HG02588 (cell line): ENCODE results near the gene ZMIZ1.

Experiments
- ATAC-seq: cut with Tn5 transposase; IDR thresholded peaks from one replicate; pipeline ENCODE4 v1.9.1; 2021; ENCODE audit warnings: mild to moderate bottlenecking, moderate library complexity; ENCODE audit not compliant: unreplicated experiment

ZMIZ1 gene

GRCh38 chr10:79051766-79052165 lies 17.0 kb upstream of the ZMIZ1 start:
- ATAC-seq, result no peak

GRCh38 chr10:79052291-79053080 lies 16.3 kb upstream of the ZMIZ1 start:
- ATAC-seq, result no peak

GRCh38 chr10:79053081-79053434 lies 15.7 kb upstream of the ZMIZ1 start:
- no peak for ATAC-seq

GRCh38 chr10:79053481-79054202 lies 15.1 kb upstream of the ZMIZ1 start:
- ATAC-seq, result no peak

GRCh38 chr10:79054203-79055099 lies 14.3 kb upstream of the ZMIZ1 start:
- ATAC-seq, result no peak

GRCh38 chr10:79055100-79055782 lies 13.5 kb upstream of the ZMIZ1 start:
- ATAC-seq, result no peak

GRCh38 chr10:79055892-79056291 lies 12.9 kb upstream of the ZMIZ1 start:
- ATAC-seq, result no peak

GRCh38 chr10:79056361-79056735 lies 12.4 kb upstream of the ZMIZ1 start:
- ATAC-seq, result no peak

- no peak for ATAC-seq
Observed at GRCh38 chr10:79056736-79057391, 11.9 kb upstream of the ZMIZ1 start.

- ATAC-seq, result no peak
Observed at GRCh38 chr10:79057481-79058275, 11.1 kb upstream of the ZMIZ1 start.

- ATAC-seq, result no peak
Observed at GRCh38 chr10:79058899-79059841, 9.6 kb upstream of the ZMIZ1 start.

GRCh38 chr10:79059859-79060379 lies 8.8 kb upstream of the ZMIZ1 start:
- ATAC-seq, result no peak

- ATAC-seq, result no peak
Observed at GRCh38 chr10:79060641-79061255, 8.0 kb upstream of the ZMIZ1 start.

- no peak for ATAC-seq
Observed at GRCh38 chr10:79061441-79062315, 7.1 kb upstream of the ZMIZ1 start.

GRCh38 chr10:79063071-79063491 lies 5.7 kb upstream of the ZMIZ1 start:
- no peak for ATAC-seq

- no peak for ATAC-seq
Observed at GRCh38 chr10:79063661-79064492, 4.9 kb upstream of the ZMIZ1 start.
